Astrocyte of the spinal cord (primary cell): ENCODE results near the gene TDG.

Source experiments
- DNase-seq: peaks from one replicate; pipeline ENCODE4 v3.0.0; 2011; ENCODE audit warnings: low read depth, low spot score
- H3K4me3 ChIP-seq: 2 replicates; pipeline ENCODE4 v1.5.1; 2011; ENCODE audit warnings: low read depth, mild to moderate bottlenecking, low read length, moderate library complexity
- in situ Hi-C: cut with HindIII; loops from 2 replicates; pipeline ENCODE4 v1.10.0; 2017; ENCODE audit warnings: low sequenced_read_pairs
- TF ChIP-seq, protein P1 (sequence below): IDR thresholded peaks from 2 replicates; pipeline ENCODE4 v1.5.1; 2012; ENCODE audit warnings: low read depth, mild to moderate bottlenecking, low read length, inconsistent platforms

TDG gene

DNA sequence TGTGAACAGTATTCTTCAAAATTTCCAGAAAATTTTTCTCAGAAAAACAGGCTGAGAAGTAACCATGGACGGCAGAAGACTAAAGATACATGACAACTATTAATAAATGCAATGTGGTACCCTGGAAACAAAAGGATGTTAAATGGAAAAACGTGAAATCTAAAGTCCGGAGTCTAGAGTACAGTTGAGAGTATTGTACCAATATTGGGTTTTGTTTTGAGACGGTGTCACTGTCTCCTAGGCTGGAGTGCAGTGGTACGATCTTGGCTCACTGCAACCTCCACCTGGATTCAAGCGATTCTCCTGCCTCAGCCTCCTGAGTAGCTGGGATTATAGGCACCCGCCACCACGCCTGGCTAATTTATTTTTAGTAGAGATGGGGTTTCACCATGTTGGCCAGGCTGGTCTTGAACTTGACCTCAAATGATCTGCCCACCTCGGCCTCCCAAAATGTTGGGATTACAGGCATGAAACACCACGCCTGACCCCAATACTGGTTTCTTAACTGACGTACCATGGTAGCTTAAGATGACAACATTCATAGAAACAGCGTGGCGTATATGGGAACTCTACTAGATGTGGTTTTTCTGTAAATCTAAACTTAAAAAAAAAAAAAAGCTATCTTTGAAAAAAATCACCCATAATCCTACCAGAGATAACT is 16.8 kb upstream of the TDG start:
- TF ChIP-seq, protein P1, sequence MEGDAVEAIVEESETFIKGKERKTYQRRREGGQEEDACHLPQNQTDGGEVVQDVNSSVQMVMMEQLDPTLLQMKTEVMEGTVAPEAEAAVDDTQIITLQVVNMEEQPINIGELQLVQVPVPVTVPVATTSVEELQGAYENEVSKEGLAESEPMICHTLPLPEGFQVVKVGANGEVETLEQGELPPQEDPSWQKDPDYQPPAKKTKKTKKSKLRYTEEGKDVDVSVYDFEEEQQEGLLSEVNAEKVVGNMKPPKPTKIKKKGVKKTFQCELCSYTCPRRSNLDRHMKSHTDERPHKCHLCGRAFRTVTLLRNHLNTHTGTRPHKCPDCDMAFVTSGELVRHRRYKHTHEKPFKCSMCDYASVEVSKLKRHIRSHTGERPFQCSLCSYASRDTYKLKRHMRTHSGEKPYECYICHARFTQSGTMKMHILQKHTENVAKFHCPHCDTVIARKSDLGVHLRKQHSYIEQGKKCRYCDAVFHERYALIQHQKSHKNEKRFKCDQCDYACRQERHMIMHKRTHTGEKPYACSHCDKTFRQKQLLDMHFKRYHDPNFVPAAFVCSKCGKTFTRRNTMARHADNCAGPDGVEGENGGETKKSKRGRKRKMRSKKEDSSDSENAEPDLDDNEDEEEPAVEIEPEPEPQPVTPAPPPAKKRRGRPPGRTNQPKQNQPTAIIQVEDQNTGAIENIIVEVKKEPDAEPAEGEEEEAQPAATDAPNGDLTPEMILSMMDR: no peak
- in situ Hi-C loops: no loop called here
- DNase-seq: no peak
- H3K4me3 ChIP-seq: no peak overlapping the region

DNA sequence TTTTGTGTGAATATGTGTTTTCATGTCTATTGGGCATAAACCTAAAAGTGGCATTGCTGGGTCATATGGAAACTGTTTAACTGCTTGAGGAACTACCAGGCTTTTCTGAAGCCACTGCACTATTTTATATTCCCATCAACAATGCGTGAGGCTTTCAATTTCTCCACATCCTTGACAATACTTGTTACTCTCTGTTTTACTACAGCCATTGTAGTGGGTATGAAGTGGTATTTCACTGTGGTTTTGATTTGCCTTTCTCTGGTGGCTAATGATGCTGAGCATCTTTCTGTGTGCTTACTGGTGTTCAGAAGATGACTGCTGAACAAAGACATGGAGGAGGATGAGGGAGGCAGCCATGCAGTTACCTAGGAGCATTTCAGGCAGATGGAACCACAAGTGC is 13.2 kb upstream of the TDG start:
- TF ChIP-seq, protein P1: no peak
- in situ Hi-C loops: no loop called here
- no peak for DNase-seq
- H3K4me3 ChIP-seq: no peak overlapping the region

DNA sequence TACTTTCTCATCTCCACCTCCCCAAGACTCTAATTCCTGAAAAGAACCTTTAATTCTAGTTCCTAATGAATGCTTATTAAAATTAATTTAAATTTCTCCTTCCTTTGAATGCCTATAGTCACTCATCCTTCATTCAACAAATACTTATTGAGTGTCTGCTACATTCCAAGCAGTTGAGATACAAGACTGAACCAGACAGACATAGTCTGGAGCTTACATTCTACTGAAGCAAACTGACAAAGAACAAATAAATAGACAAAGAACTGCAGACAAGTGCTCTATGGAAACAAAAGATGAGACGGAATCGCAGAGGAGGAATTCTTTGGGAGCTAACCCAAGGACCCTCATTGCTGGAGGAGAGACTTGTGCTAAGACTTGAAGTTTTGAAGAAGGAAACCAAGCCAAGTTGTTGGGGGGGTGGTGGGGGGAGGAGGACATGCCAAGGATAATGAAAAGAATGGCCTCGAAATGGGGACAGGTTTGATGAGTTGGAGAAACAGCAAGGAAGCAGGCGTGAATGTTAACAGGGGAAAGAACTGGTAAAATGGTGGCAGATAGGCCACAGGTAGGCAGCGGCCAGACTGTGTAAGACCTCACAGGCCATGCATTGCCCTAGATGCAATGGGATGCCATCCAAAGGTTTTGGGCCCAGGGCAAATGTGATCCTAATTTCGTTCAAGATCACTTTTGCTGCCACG is 9.7 kb upstream of the TDG start:
- in situ Hi-C loops: no loop called here
- TF ChIP-seq, protein P1: no peak
- DNase-seq: peak; percentile 35
- H3K4me3 ChIP-seq: peak overlapping the region; percentile 83

DNA sequence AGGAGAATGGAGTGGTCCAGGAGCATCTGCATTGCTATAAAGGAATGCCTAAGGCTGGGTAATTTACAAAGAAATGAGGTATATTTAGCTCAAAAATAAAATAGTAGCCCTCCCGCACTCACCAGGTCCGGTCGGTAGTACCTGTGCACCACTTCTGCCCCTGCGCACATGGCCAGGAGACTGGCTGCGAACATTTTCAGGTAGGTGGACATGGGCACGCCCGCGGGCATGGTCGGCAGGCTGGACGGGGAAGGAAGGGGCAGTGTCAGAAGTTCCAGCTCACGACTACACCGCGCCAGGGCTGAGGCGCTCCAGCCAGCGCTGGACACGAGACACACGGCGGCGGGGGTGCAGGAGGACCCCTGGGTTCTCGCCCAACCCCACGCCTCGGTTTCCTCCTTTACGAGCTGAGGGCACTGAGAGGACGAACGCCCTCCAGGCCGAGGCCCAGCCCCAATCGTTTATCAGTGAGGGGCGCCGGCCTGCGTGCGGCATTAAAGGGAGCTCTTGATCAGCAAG is 9.1 kb upstream of the TDG start:
- DNase-seq: no peak
- TF ChIP-seq, protein P1: no peak
- H3K4me3 ChIP-seq: peak overlapping the region; percentile 83
- in situ Hi-C loops: no loop called here

DNA sequence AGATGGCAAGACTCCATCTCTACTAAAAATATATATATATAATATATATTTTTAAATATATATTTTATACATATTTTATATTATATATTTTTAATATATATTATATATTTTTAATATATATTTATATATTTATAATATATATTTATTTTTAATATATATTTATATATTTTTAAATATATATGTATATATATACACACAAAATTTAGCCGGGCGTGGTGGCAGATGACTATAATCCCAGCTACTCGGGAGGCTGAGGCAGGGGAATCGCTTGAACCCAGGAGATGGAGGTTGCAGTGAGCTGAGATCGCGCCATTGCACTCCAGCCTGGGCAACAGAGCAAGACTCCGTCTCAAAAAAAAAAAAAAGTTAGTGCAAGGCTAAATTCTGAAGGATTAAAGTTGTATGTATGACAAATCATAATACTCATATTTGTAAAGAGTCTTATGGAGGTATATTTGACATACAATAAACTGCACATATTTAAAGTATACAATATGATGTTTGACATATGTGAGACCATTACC is 7.7 kb upstream of the TDG start:
- TF ChIP-seq, protein P1: no peak
- no peak overlapping the region for H3K4me3 ChIP-seq
- no peak for DNase-seq
- in situ Hi-C loops: no loop called here

DNA sequence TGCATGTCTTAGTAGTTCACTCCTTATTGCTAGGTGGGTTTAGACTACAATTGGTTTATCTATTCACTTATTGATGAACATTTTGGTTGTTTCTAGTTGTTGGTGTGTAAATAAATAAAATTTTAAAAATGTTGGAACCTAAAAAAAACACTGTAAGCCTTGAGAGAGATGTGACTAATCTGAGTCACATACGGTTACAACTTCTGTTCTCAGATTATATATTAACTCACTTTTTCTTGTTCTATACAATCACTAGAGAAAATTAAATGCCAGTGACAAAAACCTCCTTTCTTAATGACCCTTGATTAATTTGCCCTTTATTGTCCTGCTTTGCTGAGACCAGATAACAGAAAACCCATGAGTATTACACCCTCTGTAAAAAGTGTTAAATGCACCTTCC is 7.1 kb upstream of the TDG start:
- DNase-seq: no peak

More for the DNA sequence above, 7.1 kb upstream of the TDG start:
- TF ChIP-seq, protein P1: no peak
- H3K4me3 ChIP-seq: no peak overlapping the region
- in situ Hi-C loops: no loop called here
